T-helper 17 cell (primary cell): ENCODE measurements around the gene LRRC4C. TPM values are rescaled to one million over a fixed set of nuclear protein-coding genes. Genes with fewer than 3 reads are reported as not detected.

ENCODE experiments used
- ATAC-seq: fragments of 150-1000 bp; cut with Tn5 transposase; 2 replicates; pipeline ENCODE4 v1.10.0; 2021; ENCODE audit warnings: mild to moderate bottlenecking, moderate library complexity
- DNase-seq, 3 donors: peaks; one replicate each; pipeline versions ENCODE4 v3.0.0 to v3.0.0-alpha.2; 2020 to 2021
- H3K9me3 ChIP-seq: one replicate; pipeline ENCODE4 v1.7.0; 2013; ENCODE audit warnings: low read length, mild to moderate bottlenecking; ENCODE audit not compliant: control insufficient read depth, poor library complexity, severe bottlenecking
- H3K27ac Mint-ChIP-seq: one replicate; pipeline ENCODE4 v1.8.0; 2022; ENCODE audit warnings: mild to moderate bottlenecking, moderate library complexity, mixed read lengths
- H3K27me3 Mint-ChIP-seq: one replicate; pipeline ENCODE4 v1.8.0; 2022; ENCODE audit warnings: mixed read lengths
- H3K36me3 Mint-ChIP-seq: one replicate; pipeline ENCODE4 v1.8.0; 2022; ENCODE audit warnings: low read depth, mixed read lengths
- H3K4me1 Mint-ChIP-seq: one replicate; pipeline ENCODE4 v1.8.0; 2022; ENCODE audit warnings: mild to moderate bottlenecking, mixed read lengths
- H3K4me3 Mint-ChIP-seq: one replicate; pipeline ENCODE4 v1.8.0; 2022; ENCODE audit warnings: mild to moderate bottlenecking, moderate library complexity, mixed read lengths
- total RNA-seq, 4 donors: library from RNA in 2 of 4; stranded (reverse) in 2 of 4; gene quantifications; one replicate each; pipeline ENCODE4 v1.2.3 and lab custom pipeline; 2022 to 2026

The LRRC4C gene
- total RNA-seq, 2 donors from 2014 or later, result not detected

DNA sequence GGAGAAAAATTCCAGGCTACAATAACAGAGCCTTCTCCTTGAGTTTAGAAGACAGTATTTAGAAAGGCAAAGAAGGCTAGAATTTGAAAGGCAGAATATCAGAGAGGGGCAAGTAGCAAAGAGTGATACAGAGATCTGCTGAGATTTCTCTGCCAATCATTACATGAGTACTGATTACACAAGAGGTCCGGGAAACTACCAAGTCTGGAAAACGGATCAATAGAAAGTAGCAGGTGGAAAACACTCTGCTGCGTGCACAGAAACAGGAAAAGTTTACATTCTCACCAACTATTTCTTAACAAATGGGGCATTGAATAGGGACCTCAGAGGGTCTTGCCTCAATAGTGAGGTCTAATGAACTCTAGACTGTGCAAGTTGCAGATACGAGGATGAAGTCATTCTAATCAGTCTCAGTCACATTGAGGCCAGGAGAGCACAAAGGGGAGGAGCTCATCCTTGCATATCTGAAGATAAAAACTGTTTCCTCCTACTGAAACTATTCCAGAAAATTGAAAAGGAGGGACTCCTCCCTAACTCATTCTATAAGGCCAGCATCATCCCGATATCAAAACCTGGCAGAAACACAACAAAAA is 1099.2 kb downstream of the LRRC4C start:
- Mint-ChIP-seq H3K4me1 (no peaks in the 10 kb centered on the region), H3K27ac (no peak overlapping the region), H3K4me3 (no peak overlapping the region), H3K27me3 (no peaks in the 10 kb centered on the region), H3K36me3 (no peaks in the 10 kb centered on the region)
- DNase-seq (no peak), ATAC-seq (no peak)
- H3K9me3 ChIP-seq, result no peaks in the 10 kb centered on the region

DNA sequence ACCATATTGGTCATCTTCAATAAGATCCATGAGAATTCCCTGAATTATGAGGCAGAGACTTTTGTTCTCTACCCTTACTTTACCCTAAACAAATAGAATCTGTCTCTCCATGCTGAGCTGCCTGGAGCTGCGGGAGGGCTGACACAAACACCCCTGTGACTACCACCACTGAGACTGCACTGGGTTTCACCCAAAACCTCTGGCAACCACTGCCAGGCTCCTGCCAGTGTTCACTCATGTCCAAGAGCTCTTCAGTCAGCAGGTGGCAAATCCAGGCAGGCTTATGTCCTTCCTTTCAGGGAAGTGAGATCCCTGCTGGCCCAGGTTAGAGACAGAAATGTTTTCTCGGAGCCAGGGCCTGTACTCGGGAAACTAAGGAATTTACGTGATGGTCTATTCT is 1105.3 kb downstream of the LRRC4C start:
- Mint-ChIP-seq H3K27me3 (no peaks in the 10 kb centered on the region), H3K27ac (no peak overlapping the region)

DNA sequence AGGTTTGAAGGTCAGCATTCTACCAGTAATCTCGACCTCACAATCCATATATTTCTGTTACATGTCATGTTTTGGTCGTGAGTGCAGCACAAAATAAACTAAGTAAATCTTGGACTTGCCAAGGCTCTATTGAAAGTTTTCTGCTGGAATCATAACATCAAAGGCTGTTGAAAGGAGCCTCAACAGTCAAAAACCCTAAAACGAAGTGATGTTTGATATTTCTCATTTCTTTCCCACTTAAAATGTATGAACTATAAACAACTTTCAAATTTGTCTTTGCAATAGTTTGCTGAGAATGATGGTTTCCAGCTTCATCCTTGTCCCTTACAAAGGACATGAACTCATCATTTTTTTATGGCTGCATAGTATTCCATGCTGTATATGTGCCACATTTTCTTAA is 1118.5 kb downstream of the LRRC4C start:
- H3K27me3 Mint-ChIP-seq, result no peaks in the 10 kb centered on the region
- H3K36me3 Mint-ChIP-seq, result no peaks in the 10 kb centered on the region
- H3K27ac Mint-ChIP-seq, result no peak overlapping the region
- no peaks in the 10 kb centered on the region for H3K9me3 ChIP-seq
- H3K4me1 Mint-ChIP-seq, result no peaks in the 10 kb centered on the region
- ATAC-seq (no peak), DNase-seq (no peak)
- H3K4me3 Mint-ChIP-seq, result no peak overlapping the region

More for the DNA sequence above, 1105.3 kb downstream of the LRRC4C start:
- DNase-seq (no peak), ATAC-seq (no peak)
- H3K4me1 Mint-ChIP-seq, result no peaks in the 10 kb centered on the region
- H3K4me3 Mint-ChIP-seq, result no peak overlapping the region
- no peaks in the 10 kb centered on the region for H3K9me3 ChIP-seq
- no peaks in the 10 kb centered on the region for H3K36me3 Mint-ChIP-seq

DNA sequence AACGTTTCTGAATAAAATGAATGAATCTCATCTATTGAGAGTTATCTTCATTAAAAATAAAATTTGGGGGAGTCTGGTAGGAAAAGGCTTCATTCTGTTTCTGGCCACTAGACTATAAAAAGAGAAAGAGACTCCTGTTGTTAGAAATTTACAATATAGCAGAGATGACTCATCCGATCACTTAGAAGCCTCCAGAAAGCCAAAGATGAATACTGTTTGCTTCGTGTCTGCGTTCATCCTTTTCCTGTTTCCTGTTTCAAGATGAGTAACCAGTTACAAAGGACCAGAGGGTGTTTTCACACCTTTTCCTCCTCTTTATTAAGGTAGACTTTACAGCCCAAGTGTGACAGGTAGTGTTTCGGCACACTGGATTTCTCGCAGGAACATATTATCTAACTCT is 1120.7 kb downstream of the LRRC4C start:
- H3K9me3 ChIP-seq, result no peaks in the 10 kb centered on the region
- Mint-ChIP-seq H3K27me3 (no peaks in the 10 kb centered on the region), H3K4me1 (no peaks in the 10 kb centered on the region), H3K36me3 (no peaks in the 10 kb centered on the region), H3K27ac (no peak overlapping the region), H3K4me3 (no peak overlapping the region)
- DNase-seq, result no peak
- no peak for ATAC-seq

DNA sequence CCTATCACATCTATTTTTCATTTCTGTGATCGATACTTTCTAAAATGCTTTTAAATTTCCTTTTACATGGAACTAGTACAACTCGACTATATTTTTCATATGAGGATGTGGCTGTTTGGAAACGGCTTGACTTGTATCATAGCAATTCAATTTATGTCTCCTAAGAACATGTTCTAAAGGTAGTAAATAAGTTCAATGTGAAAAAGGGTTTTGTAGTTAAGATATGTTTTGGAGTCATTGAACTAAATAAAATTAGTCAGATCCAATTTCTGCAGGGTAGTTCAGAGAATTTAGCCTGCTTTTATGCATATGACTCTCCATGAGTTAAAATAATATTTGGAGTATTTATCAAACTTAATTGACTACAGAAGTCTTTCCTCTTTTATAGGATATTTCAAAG is 1121.4 kb downstream of the LRRC4C start:
- ATAC-seq, result no peak
- Mint-ChIP-seq H3K27ac (no peak overlapping the region), H3K4me1 (no peaks in the 10 kb centered on the region), H3K4me3 (no peak overlapping the region), H3K27me3 (no peaks in the 10 kb centered on the region), H3K36me3 (no peaks in the 10 kb centered on the region)
- DNase-seq, result no peak
- no peaks in the 10 kb centered on the region for H3K9me3 ChIP-seq

DNA sequence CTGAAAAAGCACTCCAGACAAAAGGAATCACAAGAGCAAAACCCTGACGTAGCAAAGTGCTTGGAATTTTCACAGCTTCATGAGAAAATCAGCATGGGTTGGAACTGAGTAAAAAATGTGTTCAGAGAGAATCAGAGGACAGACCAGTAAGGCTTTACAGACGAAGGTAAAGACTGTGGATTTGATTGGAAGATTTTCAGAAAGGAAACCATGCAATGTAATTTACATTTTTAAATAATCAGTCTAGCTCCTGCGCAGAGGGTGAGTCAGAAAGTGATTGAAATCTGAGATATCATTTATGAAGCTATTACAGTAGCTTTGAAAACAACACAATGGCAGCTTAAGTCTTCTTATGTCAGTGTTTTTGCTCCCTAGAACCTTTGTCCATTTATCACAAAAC is 1122.3 kb downstream of the LRRC4C start:
- Mint-ChIP-seq H3K4me3 (no peak overlapping the region), H3K36me3 (no peaks in the 10 kb centered on the region), H3K4me1 (no peaks in the 10 kb centered on the region), H3K27ac (no peak overlapping the region), H3K27me3 (no peaks in the 10 kb centered on the region)
- no peaks in the 10 kb centered on the region for H3K9me3 ChIP-seq
- ATAC-seq (no peak), DNase-seq (no peak)

DNA sequence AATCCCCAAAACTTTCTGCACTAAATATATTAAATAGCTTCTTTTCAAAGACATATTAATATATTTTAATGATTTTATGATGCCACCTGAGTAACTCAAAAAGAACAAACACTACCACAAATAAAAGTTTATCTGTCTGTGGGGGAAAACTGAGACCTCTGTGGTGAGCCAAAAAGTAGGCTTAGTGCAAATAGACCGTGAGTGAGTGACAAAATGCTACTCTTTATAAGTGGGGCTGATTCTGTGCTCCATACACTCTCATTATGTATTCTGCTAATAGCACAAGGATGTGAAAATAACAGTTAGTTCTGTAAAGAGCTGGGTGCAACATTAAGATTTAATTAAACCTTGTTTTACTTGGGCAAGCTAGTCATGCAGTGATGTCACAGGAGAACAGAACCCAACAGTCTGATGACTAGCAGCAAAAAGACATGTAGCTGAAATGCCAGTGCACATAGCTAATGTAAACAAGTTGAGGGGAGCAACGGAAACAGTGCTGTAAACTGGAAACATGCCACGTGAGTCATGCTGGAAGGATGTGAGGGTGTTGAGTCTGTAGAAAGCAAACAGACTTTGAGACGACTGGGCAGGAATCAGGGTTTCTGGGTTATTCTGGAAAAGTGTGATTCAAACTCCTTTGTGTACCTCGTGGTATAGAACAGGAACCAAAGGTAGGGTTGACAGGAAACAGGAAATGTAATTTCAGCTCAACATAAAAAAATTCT is 1130.4 kb downstream of the LRRC4C start:
- Mint-ChIP-seq H3K36me3 (no peaks in the 10 kb centered on the region), H3K27ac (no peak overlapping the region), H3K4me3 (no peak overlapping the region), H3K4me1 (no peaks in the 10 kb centered on the region), H3K27me3 (no peaks in the 10 kb centered on the region)
- no peaks in the 10 kb centered on the region for H3K9me3 ChIP-seq
- ATAC-seq (no peak), DNase-seq (no peak)

DNA sequence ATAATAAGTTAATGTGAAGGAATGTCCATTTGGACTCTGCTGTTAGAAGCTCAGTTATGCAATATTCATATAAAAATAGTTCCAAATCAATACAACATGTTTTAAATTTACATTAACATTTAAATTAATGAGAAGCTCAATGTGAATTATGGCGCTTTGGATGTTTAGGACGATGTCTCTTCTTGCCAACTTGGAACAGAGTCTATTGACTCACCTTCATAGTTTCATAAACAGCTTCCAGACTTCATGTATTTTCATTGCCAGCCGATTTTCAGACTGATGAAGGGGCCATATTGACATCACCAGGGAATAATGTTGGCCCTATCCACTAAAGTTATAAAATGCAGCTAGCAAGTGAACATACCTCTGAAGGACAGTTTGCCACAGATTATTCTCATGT is 1136.2 kb downstream of the LRRC4C start:
- Mint-ChIP-seq H3K36me3 (no peaks in the 10 kb centered on the region), H3K27me3 (no peaks in the 10 kb centered on the region), H3K27ac (no peak overlapping the region), H3K4me1 (no peaks in the 10 kb centered on the region), H3K4me3 (no peak overlapping the region)
- ATAC-seq (no peak), DNase-seq (no peak)
- H3K9me3 ChIP-seq, result no peaks in the 10 kb centered on the region

DNA sequence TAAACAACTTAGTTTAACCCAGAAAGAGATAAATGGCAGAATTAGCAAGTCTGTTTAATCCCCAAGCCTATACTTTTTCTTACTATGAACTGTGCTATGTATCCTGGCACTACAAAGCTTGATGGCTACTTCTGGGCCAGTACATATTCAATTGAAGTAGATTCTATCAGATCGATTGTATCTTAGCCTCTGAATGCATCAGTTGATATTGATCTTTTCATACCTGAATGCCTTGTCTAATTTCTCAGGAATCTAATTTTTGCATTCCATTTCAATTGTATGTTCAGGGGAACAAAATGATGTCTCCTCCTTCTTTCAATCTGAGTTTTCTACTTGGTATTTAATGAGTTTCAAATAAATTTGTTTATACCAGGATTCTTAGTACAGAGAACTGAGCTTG is 1137.9 kb downstream of the LRRC4C start:
- H3K27ac Mint-ChIP-seq, result no peak overlapping the region
- no peaks in the 10 kb centered on the region for H3K4me1 Mint-ChIP-seq
- H3K9me3 ChIP-seq, result no peaks in the 10 kb centered on the region
- H3K27me3 Mint-ChIP-seq, result no peaks in the 10 kb centered on the region
- H3K4me3 Mint-ChIP-seq, result no peak overlapping the region
- no peak for ATAC-seq
- no peaks in the 10 kb centered on the region for H3K36me3 Mint-ChIP-seq
- no peak for DNase-seq

DNA sequence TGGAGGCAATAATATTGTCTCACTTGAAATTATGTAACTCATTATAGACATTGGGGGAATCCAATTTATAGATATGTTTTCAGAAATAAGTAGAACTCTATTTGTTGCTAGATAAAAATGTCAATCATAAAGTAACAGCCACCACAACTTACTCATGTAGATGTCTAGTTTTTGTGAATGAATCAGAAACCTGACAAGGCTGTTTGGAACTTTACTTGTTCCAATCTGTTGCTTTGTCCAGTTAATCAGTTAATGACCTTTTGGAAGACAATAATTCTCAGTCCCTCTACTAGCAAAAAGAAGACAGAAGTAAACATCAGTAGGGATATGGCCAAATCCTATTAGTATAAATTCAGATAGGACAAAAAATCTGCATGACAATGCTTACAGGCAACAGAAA is 1143.3 kb downstream of the LRRC4C start:
- no peaks in the 10 kb centered on the region for H3K36me3 Mint-ChIP-seq
- ATAC-seq, result no peak

DNA sequence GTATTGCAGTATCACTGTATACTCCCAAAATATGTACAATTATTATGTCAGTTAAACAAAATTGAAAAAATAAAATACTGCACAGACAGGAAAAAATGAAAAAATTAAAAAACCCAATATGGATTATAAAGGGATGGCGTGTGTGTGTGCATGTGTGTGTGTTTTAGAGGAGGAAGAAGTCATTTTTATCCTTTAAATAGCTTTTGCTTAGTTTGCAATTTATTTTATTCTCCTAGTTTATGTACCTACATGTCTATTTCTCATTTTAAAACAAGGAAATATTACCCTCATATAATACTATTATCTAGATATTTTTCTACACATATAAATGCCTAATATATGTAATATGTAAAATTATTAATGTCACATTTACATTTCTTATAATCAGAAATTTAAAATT is 1144.3 kb downstream of the LRRC4C start:
- Mint-ChIP-seq H3K36me3 (no peaks in the 10 kb centered on the region), H3K4me1 (no peaks in the 10 kb centered on the region), H3K4me3 (no peak overlapping the region), H3K27ac (no peak overlapping the region), H3K27me3 (no peaks in the 10 kb centered on the region)
- H3K9me3 ChIP-seq, result no peaks in the 10 kb centered on the region
- ATAC-seq (no peak), DNase-seq (no peak)

More for the DNA sequence above, 1143.3 kb downstream of the LRRC4C start:
- no peak for DNase-seq
- Mint-ChIP-seq H3K27me3 (no peaks in the 10 kb centered on the region), H3K4me1 (no peaks in the 10 kb centered on the region), H3K27ac (no peak overlapping the region), H3K4me3 (no peak overlapping the region)
- H3K9me3 ChIP-seq, result no peaks in the 10 kb centered on the region

DNA sequence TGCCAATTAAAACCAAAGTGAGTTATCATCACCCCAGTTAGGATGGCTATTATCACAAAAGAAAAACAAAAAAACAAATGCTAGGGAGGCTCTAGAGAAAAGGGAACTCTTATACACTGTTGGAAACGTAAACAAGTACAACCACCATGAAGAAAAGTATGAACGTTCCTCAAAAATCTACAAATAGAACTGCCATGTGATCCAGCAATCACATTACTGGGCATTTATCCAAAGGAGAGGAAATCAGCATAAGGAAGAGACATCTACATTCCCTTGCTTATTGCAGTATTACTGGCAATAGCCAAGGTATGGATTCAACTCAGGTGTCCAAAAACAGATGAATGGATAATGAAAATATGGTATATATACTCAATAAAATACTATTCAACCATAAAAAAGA is 1145.1 kb downstream of the LRRC4C start:
- H3K27me3 Mint-ChIP-seq, result no peaks in the 10 kb centered on the region
- no peaks in the 10 kb centered on the region for H3K4me1 Mint-ChIP-seq
- H3K27ac Mint-ChIP-seq, result no peak overlapping the region
- no peaks in the 10 kb centered on the region for H3K9me3 ChIP-seq
- H3K4me3 Mint-ChIP-seq, result no peak overlapping the region
- no peak for DNase-seq
- H3K36me3 Mint-ChIP-seq, result no peaks in the 10 kb centered on the region
- ATAC-seq, result no peak

DNA sequence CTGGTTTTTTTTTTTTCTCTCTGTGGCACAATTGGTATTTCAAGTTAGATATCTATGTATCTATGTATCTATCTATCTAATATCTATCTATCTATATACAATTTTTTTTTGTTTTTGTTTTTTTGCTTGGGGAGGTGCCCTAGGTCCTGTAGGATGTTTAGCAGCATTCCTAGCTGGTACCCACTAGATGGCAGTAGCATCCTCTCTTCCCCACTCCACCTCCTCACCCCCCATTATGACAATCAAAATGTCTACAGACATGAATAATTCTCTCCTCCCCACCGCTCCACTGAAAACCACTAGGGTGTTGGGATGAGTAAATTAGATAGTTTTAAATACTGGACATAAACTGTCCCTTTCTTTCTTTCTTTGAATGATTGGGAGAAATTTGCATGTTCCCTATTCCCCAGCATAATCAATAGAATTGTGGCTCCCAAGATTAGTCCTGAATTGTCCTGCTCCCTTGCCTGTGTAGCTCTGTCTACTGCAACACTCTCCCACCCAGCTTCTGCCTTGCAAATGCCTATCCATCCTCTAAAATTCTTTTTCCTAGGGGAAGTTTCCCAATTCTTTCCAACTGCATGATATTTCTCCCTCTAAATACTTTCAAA is 1152.4 kb downstream of the LRRC4C start:
- DNase-seq (no peak), ATAC-seq (no peak)
- H3K9me3 ChIP-seq, result no peaks in the 10 kb centered on the region
- H3K27me3 Mint-ChIP-seq, result no peaks in the 10 kb centered on the region
- no peak overlapping the region for H3K4me3 Mint-ChIP-seq
- H3K27ac Mint-ChIP-seq, result no peak overlapping the region
- H3K4me1 Mint-ChIP-seq, result no peaks in the 10 kb centered on the region
- H3K36me3 Mint-ChIP-seq, result no peaks in the 10 kb centered on the region

DNA sequence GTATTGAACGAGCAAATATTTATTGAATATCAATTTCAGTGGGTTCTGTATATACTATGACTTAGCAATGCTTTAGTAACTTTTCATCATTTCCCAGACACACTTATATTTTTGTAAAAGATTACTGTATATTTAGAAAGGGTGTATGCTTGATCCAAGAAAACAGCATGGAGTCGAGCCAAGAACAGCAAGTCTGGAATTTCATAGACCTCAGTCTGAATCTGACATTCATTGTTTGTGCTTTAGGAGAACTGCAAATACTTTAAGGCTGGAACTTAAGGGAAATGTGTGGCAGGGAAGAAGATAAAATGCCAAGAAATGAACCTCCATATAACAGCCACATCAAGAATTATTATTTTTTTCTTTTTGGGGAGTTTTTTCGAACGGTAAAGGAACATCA is 1156.8 kb downstream of the LRRC4C start:
- Mint-ChIP-seq H3K27me3 (no peaks in the 10 kb centered on the region), H3K36me3 (no peaks in the 10 kb centered on the region), H3K4me1 (no peaks in the 10 kb centered on the region), H3K4me3 (no peak overlapping the region), H3K27ac (no peak overlapping the region)
- ATAC-seq, result no peak
- no peaks in the 10 kb centered on the region for H3K9me3 ChIP-seq
- no peak for DNase-seq
